OCI-M2 (cell line): ENCODE measurements around the gene KIF3B.
"Not testable (repeated sequence)": the region's sequence is repeated elsewhere in the genome, so short reads cannot be mapped to it uniquely, and the experiment has no call there.

Source experiments
- DNase-seq: peaks from one replicate; lab custom pipeline; 2025; ENCODE audit not compliant: unreplicated experiment; lab: John Stamatoyannopoulos, UW

The KIF3B gene

GRCh38 chr20:32246208-32246607 lies 31.2 kb upstream of the KIF3B start:
- not testable (repeated sequence) for DNase-seq

- DNase-seq = no peak
Observed at GRCh38 chr20:32248043-32248442, 29.4 kb upstream of the KIF3B start.

- DNase-seq = no peak
Observed at GRCh38 chr20:32249030-32249738, 28.3 kb upstream of the KIF3B start.

- DNase-seq = no peak
Observed at GRCh38 chr20:32251470-32251869, 26.0 kb upstream of the KIF3B start.

- DNase-seq = no peak
Observed at GRCh38 chr20:32252189-32252588, 25.3 kb upstream of the KIF3B start.

- not testable (repeated sequence) for DNase-seq
Observed at GRCh38 chr20:32260973-32261372, 16.5 kb upstream of the KIF3B start.

- no peak for DNase-seq
Observed at GRCh38 chr20:32261644-32262043, 15.8 kb upstream of the KIF3B start.

GRCh38 chr20:32263398-32263954 lies 14.0 kb upstream of the KIF3B start:
- no peak for DNase-seq

GRCh38 chr20:32271620-32272019 lies 5.8 kb upstream of the KIF3B start:
- no peak for DNase-seq

- no peak for DNase-seq
Observed at GRCh38 chr20:32274359-32274758, 3.1 kb upstream of the KIF3B start.

GRCh38 chr20:32275163-32275562 lies 2.3 kb upstream of the KIF3B start:
- not testable (repeated sequence) for DNase-seq

GRCh38 chr20:32278199-32278643 lies 770 bp downstream of the KIF3B start:
- DNase-seq = no peak

- DNase-seq = no peak
Observed at GRCh38 chr20:32281711-32282110, 4.3 kb downstream of the KIF3B start.

GRCh38 chr20:32282461-32282860 lies 5.0 kb downstream of the KIF3B start:
- no peak for DNase-seq

- DNase-seq = no peak
Observed at GRCh38 chr20:32285082-32285620, 7.7 kb downstream of the KIF3B start.

GRCh38 chr20:32285621-32286371 lies 8.3 kb downstream of the KIF3B start:
- no peak for DNase-seq

GRCh38 chr20:32287231-32287638 lies 9.8 kb downstream of the KIF3B start:
- DNase-seq = no peak

GRCh38 chr20:32288225-32288849 lies 10.9 kb downstream of the KIF3B start:
- DNase-seq = no peak

- not testable (repeated sequence) for DNase-seq
Observed at GRCh38 chr20:32289299-32289660, 11.8 kb downstream of the KIF3B start.

- no peak for DNase-seq
Observed at GRCh38 chr20:32289661-32290431, 12.4 kb downstream of the KIF3B start.

GRCh38 chr20:32291166-32291565 lies 13.7 kb downstream of the KIF3B start:
- DNase-seq = no peak
